CD4-positive, alpha-beta T cell treated with Interleukin-12 subunit alpha and Interleukin-12 subunit beta, for 1 hour (primary cell): ENCODE results near the gene ACTR3C.
"Not testable (repeated sequence)": the region's sequence is repeated elsewhere in the genome, so short reads cannot be mapped to it uniquely, and the experiment has no call there.

Source experiments
- DNase-seq: peaks from one replicate; pipeline ENCODE4 v3.0.0-alpha.2; 2020

Gene ACTR3C

GRCh38 chr7:150278383-150278782 lies 45.0 kb downstream of the ACTR3C start:
- not testable (repeated sequence) for DNase-seq

- DNase-seq, result peak; percentile 58
These were observed 47.1 kb downstream of the ACTR3C start for GRCh38 chr7:150276132-150276695.

GRCh38 chr7:150271898-150272297 lies 51.4 kb downstream of the ACTR3C start:
- not testable (repeated sequence) for DNase-seq

DNA sequence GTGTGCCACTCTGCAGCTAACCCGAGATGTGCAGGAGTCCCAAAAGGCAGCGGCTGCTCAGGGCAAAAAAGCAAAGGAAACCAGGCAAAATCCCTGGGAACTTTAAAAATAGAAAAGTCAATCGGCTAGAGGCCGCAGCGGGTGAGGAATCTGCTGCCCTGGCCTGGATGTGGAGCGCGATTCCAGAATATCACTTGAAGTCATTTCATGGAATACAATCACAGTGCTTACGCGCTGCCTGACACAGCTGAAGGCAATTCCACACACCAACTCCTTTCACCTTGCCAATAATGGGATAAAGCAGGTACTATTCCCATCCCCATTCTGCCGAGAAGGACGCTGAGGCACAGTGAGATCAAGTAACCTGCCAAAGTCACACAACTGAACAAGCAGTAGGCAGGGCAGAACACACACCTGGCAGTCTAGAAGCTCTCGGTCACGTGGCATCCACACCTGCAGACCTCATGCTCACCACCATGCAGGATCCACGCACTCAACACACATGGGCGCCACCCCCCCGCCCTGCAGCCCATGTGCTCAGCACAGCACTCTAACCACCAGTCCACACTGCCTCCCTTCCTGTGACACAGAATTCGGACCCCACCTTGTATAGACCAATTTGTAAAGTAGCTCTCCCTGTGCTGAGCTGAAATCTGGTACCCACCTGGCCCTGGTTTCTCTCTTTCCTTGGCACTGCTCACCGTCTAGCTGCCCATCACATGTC lies 53.1 kb downstream of the ACTR3C start:
- DNase-seq, result not testable (repeated sequence)

GRCh38 chr7:150268798-150269197 lies 54.5 kb downstream of the ACTR3C start:
- not testable (repeated sequence) for DNase-seq

GRCh38 chr7:150268287-150268686 lies 55.1 kb downstream of the ACTR3C start:
- DNase-seq, result not testable (repeated sequence)

- DNase-seq, result not testable (repeated sequence)
These were observed 56.2 kb downstream of the ACTR3C start for GRCh38 chr7:150266953-150267665.

- DNase-seq, result not testable (repeated sequence)
These were observed 60.7 kb downstream of the ACTR3C start for GRCh38 chr7:150262656-150263055.

DNA sequence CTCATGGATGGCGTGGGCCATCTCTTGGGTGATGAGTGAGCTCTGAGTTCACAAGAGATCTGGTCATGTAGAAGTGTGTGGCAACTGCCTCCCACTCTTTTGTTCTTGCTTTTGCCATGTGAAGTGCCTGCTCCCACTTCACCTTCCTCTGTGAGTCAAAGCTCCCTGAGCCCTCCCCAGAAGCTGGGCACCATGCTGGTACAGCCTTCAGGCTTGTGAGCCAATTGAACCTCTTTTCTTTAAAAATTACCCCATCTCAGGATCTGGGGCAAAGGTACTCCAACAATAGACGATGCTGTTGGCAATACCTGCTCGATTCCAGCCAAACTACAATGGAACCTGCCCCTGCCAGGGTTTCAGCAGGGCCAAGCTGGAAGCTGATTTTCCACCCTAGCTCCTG lies 75.6 kb downstream of the ACTR3C start:
- DNase-seq, result not testable (repeated sequence)

DNA sequence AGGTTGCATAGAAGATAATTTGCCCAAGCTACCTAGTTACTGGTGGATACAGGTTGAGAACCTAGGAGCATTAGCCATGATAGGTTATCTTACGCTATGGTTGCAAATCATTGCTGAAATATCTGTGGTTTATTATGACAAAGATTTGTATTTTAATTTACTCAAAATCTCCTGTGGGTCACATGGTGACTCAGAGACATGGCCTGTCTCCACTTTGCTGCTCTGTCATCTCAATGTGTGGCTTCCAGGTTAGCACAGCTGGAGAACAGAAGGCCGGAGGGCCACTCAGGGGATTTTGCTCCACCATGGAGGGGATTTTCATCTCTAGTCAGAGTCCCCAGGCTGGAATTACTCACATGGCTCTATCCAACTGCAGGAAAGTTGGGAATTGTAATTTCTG lies 78.1 kb downstream of the ACTR3C start:
- not testable (repeated sequence) for DNase-seq

- DNase-seq, result not testable (repeated sequence)
These were observed 80.4 kb downstream of the ACTR3C start for GRCh38 chr7:150242935-150243334.

GRCh38 chr7:150225444-150225843 lies 97.9 kb downstream of the ACTR3C start:
- DNase-seq, result not testable (repeated sequence)

DNA sequence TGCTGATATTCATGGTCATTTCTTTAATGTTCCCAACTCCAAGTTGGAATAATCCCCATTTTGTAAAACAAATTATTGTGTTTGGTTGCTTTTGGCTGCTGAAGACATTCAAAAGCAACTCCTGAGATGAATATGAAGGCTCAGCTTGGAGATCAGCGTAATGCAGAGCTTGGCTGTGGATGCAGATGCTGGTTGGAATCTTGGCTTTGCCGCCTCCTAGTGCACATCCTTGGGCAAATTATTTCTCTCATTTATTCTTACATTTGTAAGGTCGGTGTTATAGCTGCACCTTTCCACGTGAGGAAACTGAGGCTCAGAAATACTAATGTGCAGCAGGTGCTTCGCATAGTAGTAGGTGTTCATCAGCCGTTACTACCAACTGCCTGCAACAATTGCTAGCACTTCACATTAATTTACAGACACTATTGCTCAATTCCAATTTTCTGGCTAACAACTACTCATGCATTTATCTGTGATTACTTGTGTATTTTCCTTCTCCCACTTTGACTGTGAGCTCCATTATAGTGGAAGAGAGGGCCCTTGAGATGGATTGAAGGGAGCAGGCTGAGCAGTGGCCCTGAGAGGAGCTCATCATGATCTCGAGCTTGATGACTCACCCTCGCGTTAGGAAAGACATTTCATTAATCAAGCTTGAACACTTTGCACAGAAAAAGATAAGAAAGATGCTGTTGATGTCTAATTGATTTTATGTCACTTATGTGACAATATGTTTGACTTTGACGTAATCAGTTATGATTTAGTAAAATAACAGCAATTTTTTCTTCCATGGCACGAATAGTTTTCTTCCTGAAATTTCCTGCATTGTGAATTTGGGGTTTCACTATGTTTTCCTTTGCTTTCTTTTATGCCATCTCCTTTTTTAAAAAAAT lies 101.0 kb downstream of the ACTR3C start:
- not testable (repeated sequence) for DNase-seq

- not testable (repeated sequence) for DNase-seq
These were observed 102.6 kb downstream of the ACTR3C start for GRCh38 chr7:150220673-150221181.

DNA sequence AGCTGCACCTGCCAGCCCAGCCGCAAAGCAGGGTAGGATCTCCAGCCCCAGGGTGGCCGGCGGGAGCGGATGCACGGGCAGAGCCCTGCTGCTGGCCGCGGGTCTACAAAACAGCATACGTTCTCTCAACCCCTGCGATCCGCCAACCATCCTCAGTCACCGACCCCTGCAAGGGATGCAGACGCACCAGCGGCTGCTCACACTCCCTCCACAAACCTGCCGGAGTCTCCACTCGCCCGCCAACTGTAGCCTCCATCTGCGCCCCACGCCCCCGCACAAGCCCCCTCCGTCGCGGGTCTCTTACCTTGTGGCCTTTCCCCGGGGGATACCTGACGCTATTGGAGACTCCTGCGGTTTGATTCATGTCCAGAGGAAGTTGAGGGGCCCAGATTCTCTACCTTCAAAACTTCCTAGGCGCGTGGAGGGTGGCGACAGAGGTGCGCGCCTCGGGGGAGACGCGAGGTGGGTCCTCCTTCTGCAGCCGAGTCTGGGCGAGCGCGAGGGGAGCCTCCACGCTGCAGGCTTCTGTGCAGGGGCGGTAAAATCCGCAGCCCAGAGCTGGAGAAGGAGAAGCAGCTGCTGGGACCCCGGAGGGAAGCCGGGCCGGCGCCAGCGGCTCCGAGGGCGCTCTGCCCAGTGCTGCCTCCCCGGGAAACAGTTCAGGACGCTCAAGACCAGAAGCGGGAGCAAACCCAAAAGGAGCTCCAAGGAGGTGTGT lies 103.2 kb downstream of the ACTR3C start:
- DNase-seq, result not testable (repeated sequence)

DNA sequence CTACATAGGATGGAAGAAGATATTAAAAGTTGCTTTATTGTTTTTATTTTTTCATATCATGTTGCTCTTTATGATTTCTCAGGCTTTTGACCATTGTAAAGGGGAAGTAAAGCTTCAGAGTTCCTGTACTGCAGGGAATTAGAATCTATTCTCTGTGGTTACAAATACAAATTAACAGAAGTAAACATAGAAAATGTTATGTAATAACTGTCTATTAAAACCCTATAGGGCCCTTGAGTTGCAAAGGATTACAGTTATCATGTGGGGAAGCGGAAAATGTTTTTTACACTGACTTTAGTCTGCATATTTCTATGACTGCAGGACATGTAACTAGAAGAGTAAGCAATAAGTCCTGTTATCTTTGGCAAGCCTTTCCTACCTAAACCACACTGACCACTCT lies 116.5 kb downstream of the ACTR3C start:
- DNase-seq, result not testable (repeated sequence)

GRCh38 chr7:150205866-150206265 lies 117.5 kb downstream of the ACTR3C start:
- not testable (repeated sequence) for DNase-seq

DNA sequence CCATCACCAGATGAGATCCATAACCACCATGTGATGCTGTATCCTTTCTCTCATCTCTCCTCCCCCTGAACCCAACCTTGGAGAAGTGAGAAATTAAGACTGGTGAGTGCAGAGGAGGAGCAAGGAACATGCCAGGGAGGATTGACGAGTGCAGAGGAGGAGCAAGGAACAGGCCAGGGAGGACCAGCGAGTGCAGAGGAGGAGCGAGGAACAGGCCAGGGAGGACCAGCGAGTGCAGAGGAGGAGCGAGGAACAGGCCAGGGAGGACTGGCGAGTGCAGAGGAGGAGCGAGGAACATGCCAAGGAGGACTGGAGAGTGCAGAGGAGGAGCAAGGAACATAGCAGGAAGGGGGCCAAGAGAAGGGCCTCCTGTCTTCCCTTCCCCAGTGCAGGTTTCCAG lies 118.8 kb downstream of the ACTR3C start:
- DNase-seq, result not testable (repeated sequence)

DNA sequence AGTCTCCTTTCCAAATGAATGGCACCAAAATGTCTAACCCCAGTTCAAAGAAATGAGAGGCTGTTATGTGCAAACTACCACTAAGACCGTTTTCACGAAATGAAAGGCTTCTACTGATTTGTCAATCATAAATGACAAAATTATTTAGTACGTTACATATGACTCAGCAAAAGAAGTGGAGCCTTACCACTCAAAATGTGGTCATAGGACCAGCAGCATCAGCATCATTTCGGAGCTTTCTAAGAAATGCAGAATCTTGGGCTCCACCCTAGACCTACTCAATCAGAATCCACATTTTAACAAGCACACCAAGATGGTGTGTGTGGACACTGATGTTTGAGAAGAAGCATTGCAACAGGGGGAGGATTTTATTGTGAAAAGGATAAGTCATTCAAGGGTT lies 120.5 kb downstream of the ACTR3C start:
- not testable (repeated sequence) for DNase-seq
